NOMO-1 treated with dmso at 0.1 percent for 144 hours (cell line): ENCODE results near the gene IL11.

Experiments
- DNase-seq: peaks from one replicate; lab custom pipeline; 2025; ENCODE audit not compliant: unreplicated experiment; lab: John Stamatoyannopoulos, UW

IL11 gene

GRCh38 chr19:55373993-55374757 lies 3.9 kb upstream of the IL11 start:
- no peak for DNase-seq

DNA sequence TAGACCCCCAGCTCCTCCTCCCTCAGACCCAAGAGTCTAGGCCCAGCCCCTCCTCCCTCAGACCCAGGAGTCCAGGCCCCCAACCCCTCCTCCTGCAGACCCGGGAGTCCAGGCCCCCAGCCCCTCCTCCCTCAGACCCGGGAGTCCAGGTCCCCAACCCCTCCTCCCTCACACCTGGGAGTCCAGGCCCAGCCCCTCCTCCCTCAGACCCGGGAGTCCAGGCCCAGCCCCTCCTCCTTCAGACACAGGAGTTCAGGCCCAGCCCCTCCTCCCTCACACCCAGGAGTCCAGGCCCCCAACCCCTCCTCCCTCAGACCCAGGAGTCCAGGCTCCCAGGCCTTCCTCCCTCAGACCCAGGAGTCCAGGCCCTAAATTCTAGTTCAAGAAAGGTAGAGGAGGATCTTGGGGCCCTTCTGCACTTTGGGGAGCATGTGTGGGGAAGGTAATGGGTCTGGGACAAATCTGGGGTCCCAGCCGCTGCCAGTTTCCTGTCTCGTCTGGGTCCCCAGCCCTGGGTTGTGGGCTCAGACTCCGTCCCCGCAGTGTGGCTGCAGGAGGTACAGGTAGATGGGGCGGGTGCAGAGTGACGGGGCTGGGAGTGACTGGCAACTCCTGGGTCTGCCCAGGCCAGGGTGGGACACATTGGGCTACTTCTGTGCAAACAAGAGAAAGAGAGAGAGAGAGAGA lies 3.2 kb upstream of the IL11 start:
- DNase-seq, result no peak

- DNase-seq, result no peak
Observed at GRCh38 chr19:55372316-55373081, 2.2 kb upstream of the IL11 start.

GRCh38 chr19:55369653-55370304 lies 484 bp downstream of the IL11 start:
- no peak for DNase-seq

DNA sequence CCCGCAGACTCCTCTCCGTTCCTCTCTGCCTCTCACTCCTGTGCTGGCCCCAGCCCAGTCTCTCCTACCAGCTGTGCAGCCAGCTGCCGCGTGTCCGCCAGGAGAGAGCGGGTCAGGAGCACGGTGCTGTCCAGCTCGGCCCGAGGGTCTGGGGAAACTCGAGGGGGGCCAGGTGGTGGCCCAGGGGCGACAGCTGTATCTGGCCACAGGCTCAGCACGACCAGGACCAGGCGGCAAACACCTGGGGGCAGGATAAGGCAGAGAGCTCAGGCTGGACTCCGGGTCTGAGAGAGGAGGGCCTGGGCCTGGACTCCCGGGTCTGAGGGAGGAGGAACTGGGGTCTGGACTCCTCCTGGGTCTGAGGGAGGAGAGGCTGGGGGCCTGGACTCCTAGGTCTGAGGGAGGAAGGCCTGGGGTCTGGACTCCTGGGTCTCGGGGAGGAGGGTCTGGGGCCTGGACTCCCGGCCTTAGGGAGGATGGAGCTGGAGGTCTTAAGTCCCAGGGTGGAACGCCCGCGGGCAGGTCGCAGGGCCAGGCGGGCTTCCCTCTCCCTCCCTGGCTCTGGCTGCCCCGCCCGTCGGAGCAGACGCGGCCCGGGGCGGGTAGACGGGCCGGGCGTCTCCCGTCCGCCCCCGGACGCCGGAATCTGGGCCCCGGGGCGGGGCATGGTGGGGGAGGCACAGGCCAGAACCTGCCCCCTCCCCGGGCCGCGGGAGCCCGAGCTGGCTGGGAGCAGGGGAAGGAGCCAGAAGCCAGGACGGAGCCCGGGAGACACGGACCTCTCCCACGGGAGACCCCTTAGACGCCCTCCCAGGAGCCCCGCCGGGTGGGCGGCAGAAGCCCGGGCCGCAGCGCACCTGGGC lies 1.3 kb downstream of the IL11 start:
- no peak for DNase-seq

DNA sequence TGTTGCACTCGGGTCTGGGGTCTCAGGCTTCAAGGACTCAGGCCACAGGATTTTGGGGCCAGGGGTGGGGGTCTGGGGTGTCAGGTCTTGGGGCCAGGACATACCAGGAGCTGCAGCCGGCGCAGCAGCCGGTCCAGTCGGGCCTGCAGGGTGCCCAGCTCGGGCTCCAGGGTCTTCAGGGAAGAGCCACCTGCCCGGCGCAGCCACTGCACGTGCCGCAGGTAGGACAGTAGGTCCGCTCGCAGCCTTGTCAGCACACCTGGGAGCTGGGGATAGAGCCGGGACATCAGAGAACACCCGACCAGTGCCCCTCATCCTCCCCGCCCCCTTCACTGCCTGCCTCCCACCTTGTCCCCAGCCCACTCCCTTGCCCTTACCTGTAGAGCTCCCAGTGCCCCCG lies 2.2 kb downstream of the IL11 start:
- DNase-seq, result no peak

DNA sequence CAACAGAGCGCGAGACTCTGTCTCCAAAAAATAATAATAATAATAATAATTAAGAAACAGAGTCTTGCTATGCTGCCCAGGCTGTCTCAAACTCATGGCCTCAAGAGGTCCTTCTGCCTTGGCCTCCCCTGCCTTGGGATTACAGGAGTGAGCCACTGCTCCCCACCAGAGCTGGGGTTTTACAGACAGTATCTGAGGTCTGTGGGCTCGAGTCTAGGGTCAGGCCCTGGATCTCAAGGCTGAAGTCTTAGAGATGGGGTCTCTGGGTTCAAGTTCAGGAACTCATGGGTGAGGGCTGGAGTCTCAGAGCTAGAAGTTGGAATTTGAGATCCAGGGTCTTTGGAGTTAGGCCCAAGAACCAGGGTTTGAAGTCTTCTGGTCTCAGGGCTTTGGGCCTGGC lies 3.5 kb downstream of the IL11 start:
- no peak for DNase-seq

- DNase-seq, result no peak
Observed at GRCh38 chr19:55365964-55366363, 4.3 kb downstream of the IL11 start.

DNA sequence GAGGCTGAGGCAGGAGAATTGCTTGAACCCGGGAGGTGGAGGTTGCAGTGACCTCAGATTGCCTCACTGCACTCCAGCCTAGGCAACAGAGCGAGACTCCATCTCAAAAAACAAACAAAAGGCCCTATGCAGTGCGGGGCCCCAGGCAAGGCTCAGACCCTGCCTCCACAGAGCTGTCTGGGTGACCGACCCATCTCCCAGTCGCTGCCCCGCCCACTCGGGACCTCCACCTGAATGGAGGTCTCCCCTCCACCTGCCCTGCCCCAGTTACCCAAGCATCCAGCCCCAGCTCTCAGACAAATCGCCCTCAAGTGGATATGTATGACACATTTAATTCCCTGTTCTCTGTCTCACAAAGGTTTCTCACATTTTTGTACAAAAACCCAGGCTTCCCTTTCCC lies 5.0 kb downstream of the IL11 start:
- no peak for DNase-seq

GRCh38 chr19:55362990-55363716 lies 7.1 kb downstream of the IL11 start, which contains the start of gene GARIN5B:
TSS of gene GARIN5B (minus strand) at chr19:55363260. CDS start at chr19:55363066, 194 bp downstream.
- DNase-seq, result no peak

DNA sequence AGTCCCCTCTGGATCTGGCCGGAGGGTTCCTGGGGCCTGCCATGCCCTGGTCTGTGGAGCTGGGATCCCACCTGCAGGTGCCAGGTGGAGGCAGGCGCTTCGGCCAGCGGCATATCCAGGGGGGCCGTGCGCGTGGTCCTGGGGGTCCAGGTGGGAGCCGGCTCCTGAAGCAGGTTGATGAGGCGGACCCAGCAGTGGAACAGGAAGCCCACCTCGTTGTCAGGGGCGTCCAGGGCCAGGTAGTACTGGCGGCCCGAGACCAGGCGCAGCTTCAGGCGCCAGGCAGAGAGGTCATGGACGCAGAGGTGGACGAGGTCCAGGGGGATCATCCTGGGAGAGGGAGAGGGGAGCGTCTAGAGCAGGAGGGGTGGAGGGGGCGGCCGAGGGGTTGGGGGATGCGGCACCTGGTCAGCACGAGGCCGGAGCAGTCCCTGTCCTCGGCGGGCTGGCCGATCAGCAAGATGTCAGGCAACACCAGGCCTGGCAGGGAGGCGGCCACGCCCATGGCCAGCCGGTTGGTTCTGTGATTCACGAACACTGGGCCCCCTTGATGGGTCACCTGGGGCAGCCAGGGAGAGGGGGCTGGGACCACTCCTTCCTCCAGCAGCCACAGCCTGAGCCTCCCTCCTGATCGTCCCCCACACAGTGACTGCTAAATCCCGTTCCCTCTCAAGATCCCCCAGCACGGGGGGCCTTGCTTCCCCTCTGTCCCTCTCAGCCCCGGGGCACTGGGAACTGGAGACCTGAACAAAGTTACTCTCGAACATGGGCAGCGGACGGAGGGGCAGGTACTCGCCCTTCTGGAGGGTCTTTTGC lies 7.9 kb downstream of the IL11 start:
- DNase-seq, result no peak

DNA sequence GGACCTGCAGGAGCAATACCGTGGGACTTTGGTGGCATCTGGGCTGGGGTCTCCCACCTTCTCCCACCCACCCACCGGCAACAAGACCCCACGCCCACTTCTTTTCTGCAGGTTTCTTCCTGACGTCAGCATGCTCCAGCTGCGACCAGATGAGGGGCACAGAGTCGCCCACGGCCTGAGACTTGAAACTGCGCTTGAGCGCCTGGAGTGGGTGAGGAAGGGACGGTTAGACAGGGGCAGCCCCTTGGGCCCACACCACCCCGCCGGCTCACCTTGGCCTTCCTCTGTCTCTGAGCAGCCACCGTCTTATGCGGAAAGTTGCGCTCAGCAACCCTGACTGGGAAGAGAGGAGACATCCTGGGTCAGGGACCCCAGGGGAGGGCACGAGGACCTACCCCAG lies 9.4 kb downstream of the IL11 start:
- DNase-seq, result no peak

DNA sequence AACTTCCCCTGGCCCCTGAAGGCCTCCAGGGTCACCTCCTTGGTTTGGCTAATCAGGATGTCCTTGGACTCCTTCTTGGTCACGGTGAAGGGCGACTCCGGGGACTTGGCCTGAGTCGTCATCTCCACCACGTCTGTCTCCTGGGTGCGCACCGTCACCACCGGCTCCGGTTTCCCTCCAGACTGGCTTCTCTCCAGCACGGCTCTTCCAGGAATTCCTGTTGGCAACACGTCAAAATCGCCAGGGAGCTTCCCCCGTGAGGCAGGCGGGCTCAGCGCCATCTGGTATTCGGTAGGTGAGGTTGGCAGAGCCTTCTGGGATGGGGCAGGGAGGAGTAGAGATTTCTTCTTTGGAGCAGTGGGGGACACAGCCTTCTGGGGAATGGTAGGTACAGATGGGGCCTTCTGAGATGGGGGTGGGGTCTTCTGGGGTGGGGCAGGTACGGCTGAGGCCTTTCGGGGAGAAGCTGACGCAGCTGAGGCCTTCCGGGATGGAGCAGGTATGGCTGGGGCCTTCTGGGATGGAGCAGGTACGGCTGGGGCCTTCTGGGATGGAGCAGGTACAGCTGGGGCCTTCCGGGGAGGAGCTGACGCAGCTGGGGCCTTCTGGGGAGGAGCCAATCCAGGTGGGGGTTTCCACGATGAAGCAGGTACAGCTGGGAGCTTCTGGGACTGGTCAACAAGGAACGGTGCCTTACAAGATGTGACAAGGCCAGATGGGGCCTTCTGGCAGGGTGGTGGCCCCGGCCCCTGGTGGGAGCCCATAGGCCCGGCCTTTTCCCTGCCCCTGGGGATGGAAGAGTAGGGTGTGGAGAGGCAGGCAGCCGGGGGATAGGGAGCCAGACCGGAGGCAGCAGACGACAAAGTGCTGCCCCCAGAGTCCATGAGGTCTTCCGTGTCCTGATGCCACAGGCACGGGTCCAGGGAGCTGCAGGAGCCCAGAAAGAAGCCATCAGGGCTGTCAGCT lies 11.0 kb downstream of the IL11 start:
- DNase-seq, result no peak

DNA sequence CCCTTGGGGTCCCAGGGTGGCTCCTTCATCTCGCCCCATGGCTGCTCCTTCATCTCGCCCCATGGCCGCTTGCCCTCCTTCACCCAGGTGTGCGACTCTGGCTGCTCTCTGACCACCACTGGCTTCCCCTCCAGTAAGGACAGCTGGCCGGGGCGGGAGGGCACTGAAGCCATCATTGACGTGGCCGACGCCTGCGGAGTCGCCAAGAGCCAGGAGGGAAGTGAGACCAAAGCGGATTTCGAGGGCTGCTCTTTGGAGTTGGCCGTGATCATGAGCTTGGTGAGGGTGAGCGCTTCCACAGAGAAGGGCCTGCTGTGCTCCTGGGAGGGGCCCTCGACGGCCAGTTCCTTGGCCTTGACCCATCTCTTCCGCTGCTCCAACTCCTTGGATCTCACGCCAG lies 11.8 kb downstream of the IL11 start:
- no peak for DNase-seq

- no peak for DNase-seq
Observed at GRCh38 chr19:55355213-55355821, 14.9 kb downstream of the IL11 start.

DNA sequence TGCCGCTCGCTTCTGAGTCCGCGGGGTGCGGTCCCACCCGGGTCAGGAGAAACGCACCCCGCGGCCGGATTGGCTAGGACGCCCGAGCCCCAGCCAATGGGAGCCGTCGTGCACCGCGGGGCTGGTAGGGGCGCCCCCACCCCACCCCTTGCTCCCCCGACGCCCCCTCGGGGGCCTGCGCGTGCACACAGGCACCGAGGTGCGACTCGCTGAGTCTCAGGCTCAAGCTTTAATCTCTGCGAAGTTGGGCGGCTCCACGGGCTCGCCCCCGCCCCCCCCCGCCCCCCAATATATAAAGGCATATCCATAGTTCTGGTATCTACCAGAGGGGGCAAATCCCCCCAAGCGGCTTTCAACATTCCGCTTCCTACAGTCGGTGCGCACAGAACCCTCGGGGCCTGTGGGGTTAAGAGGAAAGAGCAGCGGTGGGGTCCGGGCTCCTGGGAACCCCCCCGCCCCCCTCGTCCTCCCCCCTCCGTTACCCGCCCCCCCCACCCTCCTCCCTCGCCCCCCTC lies 15.5 kb downstream of the IL11 start, which contains the start of gene COX6B2:
Gene COX6B2 (minus strand): TSS at position 22 of the 515 bp plus-strand sequence. CDS start 198 bp downstream, outside the sequence.
- no peak for DNase-seq
